Upper lobe of left lung (tissue), 6 donors: ENCODE data around the gene KIAA1614. TPM values are rescaled to one million over a fixed set of nuclear protein-coding genes. Genes with fewer than 3 reads are reported as not detected.

Experiments used
- ATAC-seq, 2 donors: fragments of 200-7000 bp; cut with Tn5 transposase; one replicate each; pipeline ENCODE4 v1.9.1; 2022; ENCODE audit warnings: mild to moderate bottlenecking in 2 of 2, moderate library complexity in 2 of 2; ENCODE audit not compliant: low FRiP score in 2 of 2
- DNase-seq, 2 donors: peaks; one replicate each; pipeline ENCODE4 v3.0.0-alpha.2; 2019 to 2020
- H3K27ac ChIP-seq, 4 donors: fragments of 200-600 bp; sonication (generic); one replicate each; pipeline ENCODE4 v1.5.1; 2016 to 2019
- H3K27me3 ChIP-seq, 4 donors: fragments of 200-600 bp; sonication (generic); one replicate each; pipeline ENCODE4 v1.5.1; 2017 to 2019
- H3K36me3 ChIP-seq, 4 donors: fragments of 200-600 bp; sonication (generic); one replicate each; pipeline ENCODE4 v1.5.1; 2016 to 2019
- H3K4me1 ChIP-seq, 4 donors: fragments of 200-600 bp; sonication (generic); one replicate each; pipeline ENCODE4 v1.5.1; 2018 to 2019
- H3K4me3 ChIP-seq, 4 donors: fragments of 200-600 bp; sonication (generic); one replicate each; pipeline ENCODE4 v1.5.1; 2017 to 2019; ENCODE audit warnings: mild to moderate bottlenecking in 2 of 4, moderate library complexity in 1 of 4
- H3K9me3 ChIP-seq, 4 donors: fragments of 200-600 bp; sonication (generic); one replicate each; pipeline ENCODE4 v1.5.1; 2018 to 2019
- CTCF ChIP-seq, 6 experiments: fragments of 450-650 bp in 4 of 6; fragments of 200-600 bp in 2 of 6; sonication (generic) in 2 of 6; IDR thresholded peaks; one replicate each; pipeline ENCODE4 v1.5.1; 2016 to 2019; ENCODE audit warnings: antibody characterized with exemption in 6 of 6
- EP300 ChIP-seq, 4 donors: sonication (generic); formaldehyde crosslinking; IDR thresholded peaks; one replicate each; pipeline ENCODE4 v1.5.1; 2017; ENCODE audit warnings: antibody characterized with exemption in 4 of 4, control low read depth in 2 of 4
- POLR2A ChIP-seq, 4 donors: fragments of 450-650 bp; IDR thresholded peaks; one replicate each; pipeline ENCODE4 v1.5.1; 2016 to 2017; ENCODE audit warnings: antibody characterized with exemption in 4 of 4, mild to moderate bottlenecking in 2 of 4
- POLR2AphosphoS5 ChIP-seq, 2 donors: sonication (generic); formaldehyde crosslinking; IDR thresholded peaks; one replicate each; pipeline ENCODE4 v1.5.1; 2017; ENCODE audit warnings: antibody characterized with exemption in 2 of 2
- WGBS, 2 donors: methylation state at CpG; one replicate each; pipeline ENCODE4 v1.1.5; 2017 to 2018; 5-methylcytosine and 5-hydroxymethylcytosine counted together
- total RNA-seq, 6 donors: library from RNA; depleted of rRNA in 4 of 6; stranded (reverse); fragments of >200 nt in 4 of 6; gene quantifications; one replicate each; pipeline versions ENCODE4 v1.1.0 to v1.2.1, GENCODE V29; 2016 to 2021
- donor health status: DM: no; HTN: no; CAD: no; lungs with moderate emphysema.
- donor health status: DM: no; HTN: yes; CAD: no; lungs with severe emphysema.

KIAA1614 gene
- total RNA-seq, 6 donors from 2014 or later = 0.79 to 11.9 (median 4.4) TPM

GRCh38 chr1:180988253-180988752, 75.6 kb downstream of the KIAA1614 start:
- H3K36me3 ChIP-seq = peaks cover 11 to 99% (median 60%) of the 10 kb centered on the region in 4 donors

GRCh38 chr1:180994262-180994661, 81.6 kb downstream of the KIAA1614 start:
- ATAC-seq (no peak), DNase-seq (no peak)
- no peaks in the 10 kb centered on the region for H3K9me3 ChIP-seq
- H3K4me1 ChIP-seq = peaks cover 0 to 12% (median 0%) of the 10 kb centered on the region in 4 donors
- no peaks in the 10 kb centered on the region for H3K27me3 ChIP-seq
- no peak overlapping the region for H3K4me3 ChIP-seq
- WGBS, 2 donors = 78 to 80% methylated on average over 3 of the region's 3 CpGs
- H3K27ac ChIP-seq = no peak overlapping the region
- TF ChIP-seq EP300 (IDR thresholded peaks at IDR 0.05) (no peak), POLR2AphosphoS5 (IDR thresholded peaks at IDR 0.05) (no peak), POLR2A (IDR thresholded peaks at IDR 0.05) (no peak), CTCF (IDR thresholded peaks at IDR 0.05) (no peak)
- H3K36me3 ChIP-seq = peaks cover 0 to 45% (median 20%) of the 10 kb centered on the region in 4 donors

More at GRCh38 chr1:180988253-180988752, 75.6 kb downstream of the KIAA1614 start:
- Histone ChIP-seq H3K4me3 (no peak overlapping the region), H3K27ac (no peak overlapping the region), H3K9me3 (no peaks in the 10 kb centered on the region), H3K27me3 (no peaks in the 10 kb centered on the region), H3K4me1 (peaks cover 0 to 12% (median 0%) of the 10 kb centered on the region in 4 donors)
- DNase-seq (no peak), ATAC-seq (no peak)
- WGBS, 2 donors = 83 to 87% methylated on average over 8 of the region's 8 CpGs
- no peak for TF ChIP-seq EP300 (IDR thresholded peaks at IDR 0.05)
- no peak for TF ChIP-seq POLR2A (IDR thresholded peaks at IDR 0.05)
- TF ChIP-seq POLR2AphosphoS5 (IDR thresholded peaks at IDR 0.05) = no peak
- TF ChIP-seq CTCF (IDR thresholded peaks at IDR 0.05) = no peak

GRCh38 chr1:180997843-180998504, 85.3 kb downstream of the KIAA1614 start:
- Histone ChIP-seq H3K27me3 (no peaks in the 10 kb centered on the region), H3K4me1 (no peaks in the 10 kb centered on the region), H3K9me3 (no peaks in the 10 kb centered on the region), H3K36me3 (peaks cover 0 to 21% (median 8%) of the 10 kb centered on the region in 4 donors), H3K27ac (no peak overlapping the region), H3K4me3 (no peak overlapping the region)
- no peak for TF ChIP-seq POLR2AphosphoS5 (IDR thresholded peaks at IDR 0.05)
- no peak for TF ChIP-seq POLR2A (IDR thresholded peaks at IDR 0.05)
- TF ChIP-seq EP300 (IDR thresholded peaks at IDR 0.05) = no peak
- no peak for TF ChIP-seq CTCF (IDR thresholded peaks at IDR 0.05)
- ATAC-seq (no peak), DNase-seq (no peak)
- 84 to 85% methylated on average over 4 of the region's 4 CpGs for WGBS, 2 donors

Other genes with a start within 250 kb of the KIAA1614 start
- gene STX6, start 110.0 kb downstream of the KIAA1614 start, total RNA-seq = 10 to 100 TPM; 29.2 to 44.1 (median 35.2) TPM
- 10 to 100 TPM; 22.0 to 54.0 (median 26.9) TPM for gene MR1, start 121.1 kb downstream of the KIAA1614 start, total RNA-seq
- gene IER5, start 175.8 kb downstream of the KIAA1614 start, total RNA-seq = 10 to 100 TPM; 15.0 to 43.6 (median 26.1) TPM